ENCODE measurements around the gene MYO7B. TPM values are rescaled to one million over a fixed set of nuclear protein-coding genes. Genes with fewer than 3 reads are reported as not detected.
"Not testable (repeated sequence)": the region's sequence is repeated elsewhere in the genome, so short reads cannot be mapped to it uniquely, and the experiment has no call there.

The MYO7B gene
- total RNA-seq, 4 donors from 2014 or later: 0.07 to 0.83 (median 0.51) TPM; not detected in 1

- in situ Hi-C loops (cut with MboI; ENCODE audit: low sequenced_read_pairs in 4 of 4): loop anchor here in 1 of 4 donors (25.0 kb wide), 1 partner anchor 454 kb away; no protein-coding TSS in a partner anchor
- intact Hi-C loops (cut with DNase I; ENCODE audit: low total_unique reads): no loop called here
- ATAC-seq: peak; percentile 3 to 16
- no peak for TF ChIP-seq POLR2A (IDR thresholded peaks at IDR 0.05)
- TF ChIP-seq, protein P1, sequence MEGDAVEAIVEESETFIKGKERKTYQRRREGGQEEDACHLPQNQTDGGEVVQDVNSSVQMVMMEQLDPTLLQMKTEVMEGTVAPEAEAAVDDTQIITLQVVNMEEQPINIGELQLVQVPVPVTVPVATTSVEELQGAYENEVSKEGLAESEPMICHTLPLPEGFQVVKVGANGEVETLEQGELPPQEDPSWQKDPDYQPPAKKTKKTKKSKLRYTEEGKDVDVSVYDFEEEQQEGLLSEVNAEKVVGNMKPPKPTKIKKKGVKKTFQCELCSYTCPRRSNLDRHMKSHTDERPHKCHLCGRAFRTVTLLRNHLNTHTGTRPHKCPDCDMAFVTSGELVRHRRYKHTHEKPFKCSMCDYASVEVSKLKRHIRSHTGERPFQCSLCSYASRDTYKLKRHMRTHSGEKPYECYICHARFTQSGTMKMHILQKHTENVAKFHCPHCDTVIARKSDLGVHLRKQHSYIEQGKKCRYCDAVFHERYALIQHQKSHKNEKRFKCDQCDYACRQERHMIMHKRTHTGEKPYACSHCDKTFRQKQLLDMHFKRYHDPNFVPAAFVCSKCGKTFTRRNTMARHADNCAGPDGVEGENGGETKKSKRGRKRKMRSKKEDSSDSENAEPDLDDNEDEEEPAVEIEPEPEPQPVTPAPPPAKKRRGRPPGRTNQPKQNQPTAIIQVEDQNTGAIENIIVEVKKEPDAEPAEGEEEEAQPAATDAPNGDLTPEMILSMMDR (IDR thresholded peaks at IDR 0.05 in 4 of 5, conservative IDR thresholded peaks at IDR 0.05 in 1 of 5): no peak
- Histone ChIP-seq H3K4me3 (no peak overlapping the region), H3K4me1 (peaks cover 64 to 66% of the 10 kb centered on the region in 2 donors), H3K9me3 (no peaks in the 10 kb centered on the region), H3K27ac (peak overlapping the region; percentile 88 to 92 (median 90)), H3K36me3 (peaks cover 0 to 3% of the 10 kb centered on the region in 2 donors), H3K27me3 (no peaks in the 10 kb centered on the region)
- DNase-seq: peak in 1 of 2 donors; percentile 64
These were observed 19.3 kb upstream of the MYO7B start for GRCh38 chr2:127516041-127516762.

DNA sequence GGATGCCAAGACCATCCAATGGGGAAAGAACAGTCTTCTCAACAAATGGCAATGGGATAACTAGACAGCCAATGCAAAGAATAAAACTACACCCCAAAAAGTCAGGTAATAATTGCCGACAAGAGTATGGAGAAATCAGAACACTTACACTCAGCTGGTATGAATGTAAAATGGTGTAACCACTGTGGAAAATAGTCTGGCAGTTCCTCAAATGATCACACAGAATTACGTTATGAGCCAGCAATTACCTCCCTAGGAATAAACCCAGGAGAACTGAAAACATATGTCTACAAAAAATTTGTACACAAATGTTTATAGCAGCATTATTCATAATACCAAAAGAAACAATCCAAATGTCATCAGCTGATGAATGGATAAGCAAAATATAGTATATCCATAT is 18.0 kb upstream of the MYO7B start:
- H3K4me3 ChIP-seq: no peak overlapping the region
- peak overlapping the region; percentile 48 to 92 (median 90) for H3K27ac ChIP-seq
- intact Hi-C loops (cut with DNase I; ENCODE audit: low total_unique reads): no loop called here
- H3K9me3 ChIP-seq: no peaks in the 10 kb centered on the region
- no peak for DNase-seq
- no peaks in the 10 kb centered on the region for H3K27me3 ChIP-seq
- in situ Hi-C loops (cut with MboI; ENCODE audit: low sequenced_read_pairs in 4 of 4): loop anchor here in 1 of 4 donors (25.0 kb wide), 1 partner anchor 455 kb away; no protein-coding TSS in a partner anchor
- no peak for TF ChIP-seq POLR2A (IDR thresholded peaks at IDR 0.05)
- TF ChIP-seq, protein P1 (IDR thresholded peaks at IDR 0.05 in 4 of 5, conservative IDR thresholded peaks at IDR 0.05 in 1 of 5): no peak
- H3K36me3 ChIP-seq: peaks cover 0 to 11% of the 10 kb centered on the region in 2 donors
- ATAC-seq: no peak
- H3K4me1 ChIP-seq: peaks cover 52 to 53% of the 10 kb centered on the region in 2 donors

GRCh38 chr2:127520424-127520823 is 15.1 kb upstream of the MYO7B start:
- H3K27ac ChIP-seq: no peak overlapping the region
- in situ Hi-C loops (cut with MboI; ENCODE audit: low sequenced_read_pairs in 4 of 4): loop anchor here in 1 of 4 donors (25.0 kb wide), 1 partner anchor 458 kb away; no protein-coding TSS in a partner anchor
- TF ChIP-seq, protein P1 (IDR thresholded peaks at IDR 0.05 in 4 of 5, conservative IDR thresholded peaks at IDR 0.05 in 1 of 5): no peak
- TF ChIP-seq POLR2A (IDR thresholded peaks at IDR 0.05): no peak
- H3K27me3 ChIP-seq: no peaks in the 10 kb centered on the region
- ATAC-seq (no peak), DNase-seq (no peak)
- H3K36me3 ChIP-seq: peaks cover 0 to 19% of the 10 kb centered on the region in 2 donors
- no peaks in the 10 kb centered on the region for H3K9me3 ChIP-seq
- H3K4me3 ChIP-seq: no peak overlapping the region
- peaks cover 39 to 44% of the 10 kb centered on the region in 2 donors for H3K4me1 ChIP-seq
- intact Hi-C loops (cut with DNase I; ENCODE audit: low total_unique reads): loop anchor here (10.0 kb wide), 1 partner anchor 354 kb away; no protein-coding TSS in a partner anchor

DNA sequence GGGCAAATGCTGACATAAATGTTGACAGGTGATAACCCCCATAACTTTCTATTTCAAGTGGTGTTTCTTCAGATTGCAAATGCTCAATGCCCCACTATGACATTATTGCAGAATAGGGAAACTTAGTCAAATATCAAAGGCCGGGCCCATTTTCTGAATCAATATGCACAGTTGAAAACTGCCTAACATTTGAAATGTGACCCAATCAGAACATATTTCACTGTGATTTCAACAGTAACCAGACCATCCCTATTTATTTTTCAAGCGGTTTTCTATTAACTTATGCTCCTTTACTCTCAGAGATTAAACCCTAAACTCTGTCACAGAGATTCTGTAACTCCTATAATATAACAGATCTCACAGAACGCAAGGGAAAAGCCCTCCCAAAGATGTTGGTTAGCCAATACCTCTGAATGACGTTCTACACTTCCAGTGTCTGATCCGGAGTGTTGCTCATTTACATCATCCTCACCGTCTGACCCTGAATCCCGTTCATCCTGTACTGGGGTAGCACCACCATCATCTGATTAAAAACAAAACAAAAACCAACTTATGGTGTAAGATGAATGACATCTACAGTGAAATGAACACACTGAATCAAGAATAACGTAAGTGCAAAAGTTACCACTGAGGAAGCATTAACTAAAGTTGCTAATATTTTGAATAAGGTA is 12.1 kb upstream of the MYO7B start:
- Histone ChIP-seq H3K27me3 (no peaks in the 10 kb centered on the region), H3K36me3 (peaks cover 0 to 19% of the 10 kb centered on the region in 2 donors), H3K27ac (peak overlapping the region in 1 of 4 donors; percentile 25), H3K9me3 (no peaks in the 10 kb centered on the region), H3K4me1 (peaks cover 19 to 31% of the 10 kb centered on the region in 2 donors), H3K4me3 (no peak overlapping the region)
- no peak for TF ChIP-seq POLR2A (IDR thresholded peaks at IDR 0.05)
- TF ChIP-seq, protein P1 (IDR thresholded peaks at IDR 0.05 in 4 of 5, conservative IDR thresholded peaks at IDR 0.05 in 1 of 5): no peak
- no peak for DNase-seq
- no peak for ATAC-seq
- in situ Hi-C loops (cut with MboI; ENCODE audit: low sequenced_read_pairs in 4 of 4) (loop anchor here in 1 of 4 donors (25.0 kb wide), 1 partner anchor 461 kb away; no protein-coding TSS in a partner anchor), intact Hi-C loops (cut with DNase I; ENCODE audit: low total_unique reads) (loop anchor here (10.0 kb wide), 1 partner anchor 351 kb away; no protein-coding TSS in a partner anchor)

DNA sequence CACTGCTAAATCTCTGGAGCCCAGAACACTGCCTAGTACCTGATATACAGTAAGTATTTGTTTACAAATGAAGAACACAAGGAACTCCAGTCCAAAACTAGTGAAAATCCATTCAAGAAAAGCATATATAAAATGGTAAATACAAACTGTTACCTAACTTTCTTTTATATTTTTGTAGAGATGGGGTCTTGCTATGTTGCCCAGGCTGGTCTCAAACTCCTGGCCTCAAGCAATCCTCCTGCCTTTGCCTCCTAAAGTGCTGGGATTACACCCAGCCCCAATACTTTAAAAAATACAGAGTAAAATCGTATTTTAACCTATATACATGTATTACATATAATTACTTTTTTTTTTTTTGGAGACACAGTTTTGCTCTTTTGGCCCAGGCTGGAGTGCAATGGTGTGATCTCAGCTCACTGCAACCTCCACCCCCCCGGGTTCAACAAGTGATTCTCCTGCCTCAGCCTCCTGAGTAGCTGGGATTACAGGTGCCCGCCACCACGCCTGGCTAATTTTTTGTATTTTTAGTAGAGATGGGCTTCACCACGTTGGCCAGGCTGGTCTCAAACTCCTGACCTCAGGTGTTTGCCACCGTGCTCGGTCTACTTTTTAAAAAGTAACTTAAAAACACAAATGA is 11.2 kb upstream of the MYO7B start:
- intact Hi-C loops (cut with DNase I; ENCODE audit: low total_unique reads): loop anchor here (10.0 kb wide), 1 partner anchor 350 kb away; no protein-coding TSS in a partner anchor
- DNase-seq, H3K4me3 ChIP-seq, ATAC-seq, H3K9me3 ChIP-seq, H3K27me3 ChIP-seq: not testable (repeated sequence)
- in situ Hi-C loops (cut with MboI; ENCODE audit: low sequenced_read_pairs in 4 of 4): loop anchor here in 1 of 4 donors (25.0 kb wide), 1 partner anchor 462 kb away; no protein-coding TSS in a partner anchor
- H3K4me1 ChIP-seq: peaks cover 19 to 34% of the 10 kb centered on the region in 2 donors
- H3K27ac ChIP-seq: peak overlapping the region in 1 of 4 donors; percentile 25
- peaks cover 0 to 19% of the 10 kb centered on the region in 2 donors for H3K36me3 ChIP-seq
